ENCODE results near the gene LSM12. TPM values are rescaled to one million over a fixed set of nuclear protein-coding genes. Genes with fewer than 3 reads are reported as not detected.
"Not testable (repeated sequence)": the region's sequence is repeated elsewhere in the genome, so short reads cannot be mapped to it uniquely, and the experiment has no call there.

Gene LSM12
- total RNA-seq, 1 experiment from 2014 or later: 85.5 TPM

- intact Hi-C loops (cut with micrococcal nuclease; ENCODE audit: unreplicated experiment): no loop called here
- DNase-seq: no peak
- POLR2A ChIA-PET: no interaction called here
- Histone ChIP-seq H3K27me3 (replicated peaks; ENCODE audit: control insufficient read depth, insufficient read depth, low read length) (no peaks in the 10 kb centered on the region), H3K4me3 (ENCODE audit: low read depth, low read length) (no peak overlapping the region), H3K4me1 (no peaks in the 10 kb centered on the region), H3K36me3 (ENCODE audit: control insufficient read depth, insufficient read depth, low read length) (peaks cover 3% of the 10 kb centered on the region), H3K9me3 (no peaks in the 10 kb centered on the region)
- no peaks in the 10 kb centered on the region for H3K9me3 Mint-ChIP-seq (ENCODE audit: unreplicated experiment)
- no peaks in the 10 kb centered on the region for H3K27me3 Mint-ChIP-seq (ENCODE audit: insufficient read depth, unreplicated experiment)
- TF ChIP-seq CTCF (IDR thresholded peaks at IDR 0.05; ENCODE audit: insufficient read depth in 1 of 2, low read depth in 1 of 2, low read length in 1 of 2, severe bottlenecking in 1 of 2, unreplicated experiment in 1 of 2): no peak
- CTCF ChIA-PET: no interaction called here
- peaks cover 95% of the 10 kb centered on the region for H3K36me3 Mint-ChIP-seq (ENCODE audit: insufficient read depth, unreplicated experiment)
- H3K27ac Mint-ChIP-seq (ENCODE audit: unreplicated experiment): no peak overlapping the region
- H3K4me1 Mint-ChIP-seq (ENCODE audit: low read depth, unreplicated experiment): no peaks in the 10 kb centered on the region
- BruUV-seq (replicated peaks): TSS peak; percentile 23
- H3K4me3 Mint-ChIP-seq (ENCODE audit: unreplicated experiment): no peak overlapping the region
Measured at GRCh38 chr17:44053125-44053872, 13.2 kb downstream of the LSM12 start.

GRCh38 chr17:44049294-44050060, 17.0 kb downstream of the LSM12 start:
- Histone ChIP-seq H3K9me3 (no peaks in the 10 kb centered on the region), H3K27me3 (replicated peaks; ENCODE audit: control insufficient read depth, insufficient read depth, low read length) (no peaks in the 10 kb centered on the region), H3K4me1 (no peaks in the 10 kb centered on the region), H3K36me3 (ENCODE audit: control insufficient read depth, insufficient read depth, low read length) (peaks cover 4% of the 10 kb centered on the region), H3K4me3 (ENCODE audit: low read depth, low read length) (no peak overlapping the region)
- CTCF ChIA-PET: interaction anchor here (1.1 kb wide), 1 partner anchor 106 kb away, joined by 3 read pairs; no protein-coding TSS in a partner anchor
- Mint-ChIP-seq H3K27me3 (ENCODE audit: insufficient read depth, unreplicated experiment) (no peaks in the 10 kb centered on the region), H3K4me3 (ENCODE audit: unreplicated experiment) (no peak overlapping the region), H3K36me3 (ENCODE audit: insufficient read depth, unreplicated experiment) (peaks cover 78% of the 10 kb centered on the region), H3K4me1 (ENCODE audit: low read depth, unreplicated experiment) (no peaks in the 10 kb centered on the region), H3K27ac (ENCODE audit: unreplicated experiment) (no peak overlapping the region), H3K9me3 (ENCODE audit: unreplicated experiment) (no peaks in the 10 kb centered on the region)
- DNase-seq: no peak
- no TSS peak for BruUV-seq (replicated peaks)
- POLR2A ChIA-PET: no interaction called here
- intact Hi-C loops (cut with micrococcal nuclease; ENCODE audit: unreplicated experiment): no loop called here
- no peak for TF ChIP-seq CTCF (IDR thresholded peaks at IDR 0.05; ENCODE audit: insufficient read depth in 1 of 2, low read depth in 1 of 2, low read length in 1 of 2, severe bottlenecking in 1 of 2, unreplicated experiment in 1 of 2)

DNA sequence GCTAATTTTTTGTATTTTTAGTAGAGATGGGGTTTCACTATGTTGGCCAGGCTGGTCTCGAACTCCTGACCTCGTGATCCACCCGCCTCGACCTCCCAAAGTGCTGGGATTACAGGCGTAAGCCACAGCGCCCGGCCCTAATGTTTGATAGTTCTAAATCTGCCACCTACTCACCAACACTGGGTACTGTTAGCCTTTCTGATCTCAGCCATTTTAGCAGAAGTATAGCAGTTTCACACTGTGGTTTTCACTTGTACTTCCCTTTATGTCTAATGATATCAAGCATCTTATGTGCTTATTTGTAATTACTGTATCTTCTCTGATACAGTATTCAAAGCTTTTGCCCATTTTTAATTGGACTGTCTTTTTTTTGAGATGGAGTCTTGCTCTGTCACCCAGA, 19.6 kb downstream of the LSM12 start:
- H3K4me3 ChIP-seq (ENCODE audit: low read depth, low read length); H3K36me3 ChIP-seq (ENCODE audit: control insufficient read depth, insufficient read depth, low read length); intact Hi-C loops (cut with micrococcal nuclease; ENCODE audit: unreplicated experiment); H3K4me1 Mint-ChIP-seq (ENCODE audit: low read depth, unreplicated experiment); H3K27me3 Mint-ChIP-seq (ENCODE audit: insufficient read depth, unreplicated experiment); H3K9me3 ChIP-seq; H3K4me3 Mint-ChIP-seq (ENCODE audit: unreplicated experiment); H3K27ac Mint-ChIP-seq (ENCODE audit: unreplicated experiment); BruUV-seq (replicated peaks); DNase-seq; POLR2A ChIA-PET; H3K4me1 ChIP-seq; H3K27me3 ChIP-seq (replicated peaks; ENCODE audit: control insufficient read depth, insufficient read depth, low read length); H3K9me3 Mint-ChIP-seq (ENCODE audit: unreplicated experiment): not testable (repeated sequence)
- peaks cover 62% of the 10 kb centered on the region for H3K36me3 Mint-ChIP-seq (ENCODE audit: insufficient read depth, unreplicated experiment)
- CTCF ChIA-PET: interaction anchor here (0.7 kb wide), 1 partner anchor 175 kb away, joined by 13 read pairs; no protein-coding TSS in a partner anchor
